ENCODE data around the gene LPIN2. TPM values are rescaled to one million over a fixed set of nuclear protein-coding genes. Genes with fewer than 3 reads are reported as not detected.

The LPIN2 gene
- total RNA-seq, 2 donors from 2014 or later, result 101 to 106 TPM

DNA sequence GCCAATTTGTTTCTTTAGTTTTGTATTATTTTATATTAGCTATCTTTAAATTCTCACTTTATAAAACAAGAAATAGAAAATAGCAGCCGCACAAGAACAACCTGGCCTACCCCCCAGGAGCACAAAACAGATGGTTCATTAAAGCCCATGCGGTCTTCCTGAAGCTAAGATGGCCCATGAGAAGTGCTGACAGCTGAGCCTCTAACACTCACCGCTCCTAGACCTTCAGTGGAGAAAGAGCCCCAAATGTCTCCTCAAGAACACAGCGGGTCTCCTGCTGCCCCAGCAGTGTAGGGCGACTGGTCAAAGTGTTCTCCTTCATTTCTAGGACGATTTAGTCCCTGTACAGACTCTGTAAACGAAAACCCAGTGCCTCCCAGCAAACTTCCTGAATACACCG, 45.1 kb downstream of the LPIN2 start:
- Mint-ChIP-seq H3K36me3 (ENCODE audit: insufficient read depth in 2 of 2) (peaks cover 17 to 18% of the 10 kb centered on the region in 2 donors), H3K9me3 (no peaks in the 10 kb centered on the region), H3K27ac (peak overlapping the region; percentile 100), H3K27me3 (ENCODE audit: low read depth) (no peaks in the 10 kb centered on the region), H3K4me3 (peak overlapping the region; percentile 85 to 92), H3K4me1 (ENCODE audit: low read depth) (peaks cover 100% of the 10 kb centered on the region)
- no peak for ATAC-seq (replicated peaks in 1 of 2)
- DNase-seq, result no peak

DNA sequence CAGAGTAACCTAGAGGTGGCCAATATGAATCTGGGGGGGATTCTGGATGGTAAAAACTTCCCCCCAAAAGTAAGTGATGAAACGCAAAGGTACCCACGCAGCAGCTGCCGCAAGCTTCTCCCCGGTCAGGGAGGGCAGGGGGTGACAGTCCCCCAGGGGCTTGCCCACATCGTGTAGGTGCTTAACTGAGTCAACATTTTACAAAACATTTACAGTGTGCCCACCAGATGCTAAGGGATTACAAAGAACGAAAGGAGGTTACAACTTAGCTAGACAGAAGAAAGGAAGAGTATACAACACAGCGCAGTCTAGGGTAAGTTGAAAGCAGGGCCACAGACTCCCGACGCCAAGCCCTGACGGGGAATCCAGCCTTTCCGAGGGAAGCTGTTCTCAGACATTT, 45.6 kb downstream of the LPIN2 start:
- Mint-ChIP-seq H3K9me3 (no peaks in the 10 kb centered on the region), H3K27me3 (ENCODE audit: low read depth) (no peaks in the 10 kb centered on the region), H3K27ac (peak overlapping the region; percentile 100), H3K4me3 (peak overlapping the region; percentile 70 to 72), H3K36me3 (ENCODE audit: insufficient read depth in 2 of 2) (peaks cover 17 to 18% of the 10 kb centered on the region in 2 donors), H3K4me1 (ENCODE audit: low read depth) (peaks cover 100% of the 10 kb centered on the region)
- ATAC-seq (replicated peaks in 1 of 2), result peak; percentile 47 to 54
- DNase-seq, result peak; percentile 55 to 56

DNA sequence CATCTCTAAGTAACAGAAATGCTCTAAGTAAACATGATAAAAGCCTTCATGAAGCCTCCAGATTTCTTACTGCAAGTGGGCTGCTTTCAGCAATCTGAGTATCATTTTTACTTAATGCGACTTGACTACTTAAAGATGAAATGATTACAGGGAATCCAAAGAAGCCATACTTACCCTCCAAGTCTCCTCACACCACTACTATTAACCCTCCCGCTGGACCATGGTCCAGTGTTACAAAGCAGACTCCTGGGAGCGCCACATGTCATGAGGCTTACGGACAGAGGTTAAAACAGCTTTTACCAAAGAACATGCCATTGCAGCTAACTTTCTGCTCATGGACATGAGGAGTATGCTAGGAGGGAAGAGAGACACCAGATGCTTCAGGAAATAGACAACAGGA, 46.4 kb downstream of the LPIN2 start:
- Mint-ChIP-seq H3K9me3 (no peaks in the 10 kb centered on the region), H3K36me3 (ENCODE audit: insufficient read depth in 2 of 2) (peaks cover 17 to 18% of the 10 kb centered on the region in 2 donors), H3K4me3 (peak overlapping the region; percentile 70 to 72), H3K4me1 (ENCODE audit: low read depth) (peaks cover 100% of the 10 kb centered on the region), H3K27me3 (ENCODE audit: low read depth) (no peaks in the 10 kb centered on the region), H3K27ac (peak overlapping the region; percentile 100)
- DNase-seq (no peak), ATAC-seq (replicated peaks in 1 of 2) (no peak)

DNA sequence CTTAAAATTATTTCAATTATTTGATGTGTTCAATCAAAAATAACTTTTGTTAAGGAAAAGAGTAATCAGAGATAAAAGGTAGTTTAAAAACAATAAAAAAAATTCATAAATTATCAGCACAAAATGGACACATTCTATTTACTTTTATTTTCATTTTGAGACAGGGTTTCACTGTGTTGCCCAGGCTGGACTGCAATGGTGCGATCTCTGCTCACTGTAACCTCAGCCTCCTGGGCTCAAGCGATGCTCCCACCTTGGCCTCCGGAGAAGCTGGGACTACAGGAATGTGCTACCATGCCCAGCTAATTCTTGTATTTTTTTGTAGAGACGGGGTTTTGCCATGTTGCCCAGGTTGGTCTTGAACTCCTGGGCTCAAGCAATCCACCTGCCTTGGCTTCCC, 47.1 kb downstream of the LPIN2 start:
- DNase-seq (no peak), ATAC-seq (replicated peaks in 1 of 2) (no peak)
- Mint-ChIP-seq H3K4me3 (peak overlapping the region; percentile 70 to 72), H3K36me3 (ENCODE audit: insufficient read depth in 2 of 2) (peaks cover 13 to 16% of the 10 kb centered on the region in 2 donors), H3K27ac (peak overlapping the region; percentile 100), H3K9me3 (no peaks in the 10 kb centered on the region), H3K4me1 (ENCODE audit: low read depth) (peaks cover 100% of the 10 kb centered on the region), H3K27me3 (ENCODE audit: low read depth) (no peaks in the 10 kb centered on the region)

DNA sequence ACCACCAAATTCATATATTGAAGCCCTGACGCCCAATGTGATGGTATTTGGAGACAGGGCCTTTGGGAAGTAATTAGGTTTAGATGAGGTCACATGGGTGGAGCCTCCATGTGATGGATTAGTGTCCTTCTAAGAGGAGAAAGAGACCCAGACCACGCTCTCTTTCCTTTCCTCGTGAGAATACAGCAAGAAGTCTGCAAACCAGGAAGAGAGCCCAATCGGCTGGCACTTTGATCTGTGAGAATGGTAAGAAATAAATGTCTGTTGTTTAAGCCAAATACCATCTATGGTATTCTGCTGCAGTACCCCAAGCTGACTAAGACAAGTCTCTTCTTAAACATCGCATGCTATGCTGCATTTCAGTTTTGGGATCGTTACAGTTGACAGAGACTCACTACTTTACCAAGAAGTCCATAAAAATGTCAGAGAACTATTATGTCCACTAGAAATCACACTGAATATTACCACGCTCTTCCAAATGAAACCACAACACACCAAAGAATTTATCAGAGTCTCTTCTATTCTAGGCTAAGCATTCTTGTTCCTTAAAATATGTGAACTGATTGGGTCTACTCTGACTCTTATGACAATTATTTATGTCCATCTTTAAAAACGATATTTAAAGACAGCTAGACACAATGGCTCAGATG, 48.5 kb downstream of the LPIN2 start:
- no peak for ATAC-seq (replicated peaks in 1 of 2)
- H3K4me1 Mint-ChIP-seq (ENCODE audit: low read depth), result peaks cover 100% of the 10 kb centered on the region
- H3K36me3 Mint-ChIP-seq (ENCODE audit: insufficient read depth in 2 of 2), result peaks cover 9 to 21% of the 10 kb centered on the region in 2 donors
- no peaks in the 10 kb centered on the region for H3K27me3 Mint-ChIP-seq (ENCODE audit: low read depth)
- peak overlapping the region; percentile 69 to 72 for H3K4me3 Mint-ChIP-seq
- H3K9me3 Mint-ChIP-seq, result no peaks in the 10 kb centered on the region
- no peak for DNase-seq
- peak overlapping the region; percentile 100 for H3K27ac Mint-ChIP-seq

Other genes with a start within 250 kb of the LPIN2 start
- 10 to 100 TPM; 12.7 to 18.3 TPM for gene EMILIN2, start 166.1 kb downstream of the LPIN2 start, total RNA-seq
- 1 to 10 TPM in 1 of 2 donors, under 1 TPM in 1; 0.39 to 1.1 TPM for gene MYOM1, start 206.8 kb upstream of the LPIN2 start, total RNA-seq
- 100 to 1,000 TPM; 425 to 483 TPM for gene MYL12A, start 234.7 kb upstream of the LPIN2 start, total RNA-seq
- 100 to 1,000 TPM; 235 to 276 TPM for gene MYL12B, start 249.0 kb upstream of the LPIN2 start, total RNA-seq

All from activated T-cell treated with anti-CD3 and anti-CD28 coated beads, Interleukin-2, amount 50 U/mL, for 72 hours (primary cell).